AG10803 (cell line): ENCODE data around the gene WNT3A.

ENCODE experiments used
- DNase-seq: peaks from one replicate; pipeline ENCODE4 v3.0.0; 2010; ENCODE audit warnings: low read depth
- H3K4me3 ChIP-seq: 2 replicates; pipeline ENCODE4 v1.5.1; 2011; ENCODE audit warnings: mild to moderate bottlenecking, low read length, control low read depth
- CTCF ChIP-seq: conservative IDR thresholded peaks from 2 replicates; pipeline ENCODE4 v1.5.1; 2011; ENCODE audit warnings: mild to moderate bottlenecking, low read length, control low read depth, inconsistent platforms

WNT3A gene

GRCh38 chr1:228046421-228047182 is 39.8 kb downstream of the WNT3A start:
- TF ChIP-seq CTCF: no peak
- no peak overlapping the region for H3K4me3 ChIP-seq
- no peak for DNase-seq

GRCh38 chr1:228047183-228047466 is 40.3 kb downstream of the WNT3A start:
- no peak overlapping the region for H3K4me3 ChIP-seq
- no peak for DNase-seq
- TF ChIP-seq CTCF: no peak

GRCh38 chr1:228048120-228048519 is 41.3 kb downstream of the WNT3A start:
- TF ChIP-seq CTCF: no peak
- no peak for DNase-seq
- no peak overlapping the region for H3K4me3 ChIP-seq

GRCh38 chr1:228048659-228049298 is 42.0 kb downstream of the WNT3A start:
- DNase-seq: no peak
- TF ChIP-seq CTCF: no peak
- no peak overlapping the region for H3K4me3 ChIP-seq

DNA sequence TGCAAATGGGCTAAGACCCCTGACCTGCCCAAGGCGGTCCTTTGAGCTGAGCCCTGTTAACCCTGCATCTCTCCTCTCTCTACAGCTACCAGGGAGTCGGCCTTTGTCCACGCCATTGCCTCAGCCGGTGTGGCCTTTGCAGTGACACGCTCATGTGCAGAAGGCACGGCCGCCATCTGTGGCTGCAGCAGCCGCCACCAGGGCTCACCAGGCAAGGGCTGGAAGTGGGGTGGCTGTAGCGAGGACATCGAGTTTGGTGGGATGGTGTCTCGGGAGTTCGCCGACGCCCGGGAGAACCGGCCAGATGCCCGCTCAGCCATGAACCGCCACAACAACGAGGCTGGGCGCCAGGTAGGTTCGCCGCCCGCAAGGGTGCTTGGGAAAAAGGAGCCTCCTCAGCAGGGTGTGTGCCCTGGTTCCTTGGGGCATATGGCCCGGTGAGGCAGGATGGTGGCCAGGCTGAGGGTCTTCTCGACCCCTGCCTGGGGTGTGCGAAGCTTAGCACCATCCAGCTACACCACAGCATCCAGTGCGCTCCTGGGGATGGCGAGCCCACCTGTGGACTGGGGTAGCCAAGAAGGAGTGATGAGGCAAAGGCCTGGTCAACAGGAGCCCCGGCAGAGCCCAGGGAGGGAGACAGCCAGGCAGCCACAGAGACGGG is 43.9 kb downstream of the WNT3A start:
- TF ChIP-seq CTCF: no peak
- no peak overlapping the region for H3K4me3 ChIP-seq
- DNase-seq: no peak

- TF ChIP-seq CTCF: no peak
- no peak for DNase-seq
- no peak overlapping the region for H3K4me3 ChIP-seq
Observed at GRCh38 chr1:228058172-228058948, 51.6 kb downstream of the WNT3A start.
